ENCODE measurements around the gene SSH2. TPM values are rescaled to one million over a fixed set of nuclear protein-coding genes. Genes with fewer than 3 reads are reported as not detected.

The SSH2 gene
- total and polyA plus RNA-seq, 2 of the 13 experiments (the other 11 are each of a cell fraction or from before 2014, with no cell fraction given): 6.0 to 6.4 TPM

DNA sequence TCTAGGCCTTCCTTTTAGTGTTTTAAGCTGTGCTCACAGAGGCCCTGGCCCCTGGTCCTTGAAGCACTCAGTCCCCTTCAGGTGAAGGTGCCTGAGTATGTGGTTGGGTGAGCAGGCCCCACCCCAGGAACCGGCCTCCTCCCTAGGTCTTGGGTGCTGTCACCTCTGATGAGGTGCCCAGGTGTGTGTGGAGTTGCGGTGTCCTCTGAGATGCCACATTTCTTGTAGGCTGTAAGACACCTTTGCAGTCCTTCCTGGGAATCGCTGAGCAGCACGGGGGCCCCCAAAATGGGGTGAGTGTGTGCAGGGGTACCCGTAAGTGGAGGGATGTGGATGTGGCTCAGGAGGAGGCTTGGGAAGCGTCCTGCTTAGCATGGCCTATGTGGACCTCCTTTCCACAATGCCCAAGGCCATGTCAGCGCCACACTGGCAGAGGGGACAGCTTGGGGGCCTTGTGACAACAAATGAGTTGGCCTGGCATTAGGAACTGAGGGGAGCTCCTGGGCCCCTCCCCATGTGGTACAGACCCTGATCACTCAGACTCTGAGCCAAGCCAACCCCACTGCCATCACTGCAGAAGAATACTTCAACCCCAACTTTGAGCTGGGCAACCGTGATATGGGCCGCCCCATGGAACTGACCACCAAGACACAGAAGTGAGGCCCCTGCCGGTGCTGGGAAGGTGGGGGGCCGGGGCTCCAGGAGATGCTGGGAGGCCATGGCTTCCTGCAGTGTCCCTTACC lies 318.5 kb downstream of the SSH2 start (continued):
- TF ChIP-seq, protein P1, sequence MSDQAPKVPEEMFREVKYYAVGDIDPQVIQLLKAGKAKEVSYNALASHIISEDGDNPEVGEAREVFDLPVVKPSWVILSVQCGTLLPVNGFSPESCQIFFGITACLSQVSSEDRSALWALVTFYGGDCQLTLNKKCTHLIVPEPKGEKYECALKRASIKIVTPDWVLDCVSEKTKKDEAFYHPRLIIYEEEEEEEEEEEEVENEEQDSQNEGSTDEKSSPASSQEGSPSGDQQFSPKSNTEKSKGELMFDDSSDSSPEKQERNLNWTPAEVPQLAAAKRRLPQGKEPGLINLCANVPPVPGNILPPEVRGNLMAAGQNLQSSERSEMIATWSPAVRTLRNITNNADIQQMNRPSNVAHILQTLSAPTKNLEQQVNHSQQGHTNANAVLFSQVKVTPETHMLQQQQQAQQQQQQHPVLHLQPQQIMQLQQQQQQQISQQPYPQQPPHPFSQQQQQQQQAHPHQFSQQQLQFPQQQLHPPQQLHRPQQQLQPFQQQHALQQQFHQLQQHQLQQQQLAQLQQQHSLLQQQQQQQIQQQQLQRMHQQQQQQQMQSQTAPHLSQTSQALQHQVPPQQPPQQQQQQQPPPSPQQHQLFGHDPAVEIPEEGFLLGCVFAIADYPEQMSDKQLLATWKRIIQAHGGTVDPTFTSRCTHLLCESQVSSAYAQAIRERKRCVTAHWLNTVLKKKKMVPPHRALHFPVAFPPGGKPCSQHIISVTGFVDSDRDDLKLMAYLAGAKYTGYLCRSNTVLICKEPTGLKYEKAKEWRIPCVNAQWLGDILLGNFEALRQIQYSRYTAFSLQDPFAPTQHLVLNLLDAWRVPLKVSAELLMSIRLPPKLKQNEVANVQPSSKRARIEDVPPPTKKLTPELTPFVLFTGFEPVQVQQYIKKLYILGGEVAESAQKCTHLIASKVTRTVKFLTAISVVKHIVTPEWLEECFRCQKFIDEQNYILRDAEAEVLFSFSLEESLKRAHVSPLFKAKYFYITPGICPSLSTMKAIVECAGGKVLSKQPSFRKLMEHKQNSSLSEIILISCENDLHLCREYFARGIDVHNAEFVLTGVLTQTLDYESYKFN (CRISPR knock-in tag; conservative IDR thresholded peaks at IDR 0.05): no peak
- no peak for TF ChIP-seq ZNF558 (CRISPR knock-in tag; IDR thresholded peaks at IDR 0.05; ENCODE audit: borderline replicate concordance)
- TF ChIP-seq, protein P2, sequence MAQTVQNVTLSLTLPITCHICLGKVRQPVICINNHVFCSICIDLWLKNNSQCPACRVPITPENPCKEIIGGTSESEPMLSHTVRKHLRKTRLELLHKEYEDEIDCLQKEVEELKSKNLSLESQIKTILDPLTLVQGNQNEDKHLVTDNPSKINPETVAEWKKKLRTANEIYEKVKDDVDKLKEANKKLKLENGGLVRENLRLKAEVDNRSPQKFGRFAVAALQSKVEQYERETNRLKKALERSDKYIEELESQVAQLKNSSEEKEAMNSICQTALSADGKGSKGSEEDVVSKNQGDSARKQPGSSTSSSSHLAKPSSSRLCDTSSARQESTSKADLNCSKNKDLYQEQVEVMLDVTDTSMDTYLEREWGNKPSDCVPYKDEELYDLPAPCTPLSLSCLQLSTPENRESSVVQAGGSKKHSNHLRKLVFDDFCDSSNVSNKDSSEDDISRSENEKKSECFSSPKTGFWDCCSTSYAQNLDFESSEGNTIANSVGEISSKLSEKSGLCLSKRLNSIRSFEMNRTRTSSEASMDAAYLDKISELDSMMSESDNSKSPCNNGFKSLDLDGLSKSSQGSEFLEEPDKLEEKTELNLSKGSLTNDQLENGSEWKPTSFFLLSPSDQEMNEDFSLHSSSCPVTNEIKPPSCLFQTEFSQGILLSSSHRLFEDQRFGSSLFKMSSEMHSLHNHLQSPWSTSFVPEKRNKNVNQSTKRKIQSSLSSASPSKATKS (CRISPR knock-in tag; IDR thresholded peaks at IDR 0.05): no peak

DNA sequence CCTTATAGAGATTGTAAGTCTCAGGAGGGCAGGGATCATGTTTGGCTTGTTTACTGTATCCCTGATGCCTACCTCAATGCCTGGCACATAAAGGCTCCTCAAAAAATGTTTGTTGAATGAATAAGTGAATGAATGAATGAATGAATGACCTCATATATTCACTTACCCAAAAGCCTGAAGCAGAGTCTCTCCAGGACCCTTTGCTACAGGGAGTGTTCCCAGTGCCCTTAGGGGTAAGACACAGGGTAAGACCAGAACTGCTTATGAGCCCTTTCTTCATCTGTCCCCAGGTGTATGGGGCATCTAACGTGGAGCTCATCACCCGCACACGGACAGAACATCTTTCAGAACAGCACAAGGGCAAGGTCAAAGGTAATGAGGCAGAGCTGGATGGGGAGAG lies 319.6 kb downstream of the SSH2 start:
- CTCF ChIA-PET (ENCODE audit: low intra/inter-chr PET ratio, low total read pairs): no interaction called here
- H3K79me2 ChIP-seq (ENCODE audit: insufficient read depth, low read length): no peaks in the 10 kb centered on the region
- ATAC-seq: no peak
- H3K27ac ChIP-seq (ENCODE audit: extremely low read length, insufficient read depth, low read length): no peak overlapping the region
- no peaks in the 10 kb centered on the region for H3K9me3 ChIP-seq (ENCODE audit: low read length)
- H3K4me1 ChIP-seq (ENCODE audit: insufficient read depth, low read length): peaks cover 27% of the 10 kb centered on the region
- no peak overlapping the region for H3K9ac ChIP-seq (ENCODE audit: insufficient read depth, low read depth, low read length)
- in situ Hi-C loops (cut with HindIII; ENCODE audit: extremely low pct_ligation_motif_present, low pct_unique_long_range_greater_than_20kb) (no loop called here), intact Hi-C loops (cut with micrococcal nuclease; ENCODE audit: unreplicated experiment) (no loop called here)
- 43% methylated on average over 3 of the region's 3 CpGs for WGBS (ENCODE audit: low lambda C conversion rate)
- H2AFZ ChIP-seq (ENCODE audit: low read length): no peak overlapping the region
- no peak overlapping the region for H3K4me3 ChIP-seq (replicated peaks in 1 of 3; ENCODE audit: insufficient read depth in 1 of 3, low read depth in 2 of 3, low read length in 3 of 3)
- FAIRE-seq: no peak
- BruUV-seq (replicated peaks): no TSS peak
- H3K27me3 ChIP-seq (ENCODE audit: control insufficient read depth in 1 of 2, insufficient read depth in 2 of 2, low read length in 2 of 2): peaks cover 6 to 19% of the 10 kb centered on the region in 2 experiments; a peak in 4 of 5 replicates
- H3K36me3 ChIP-seq (replicated peaks in 1 of 2; ENCODE audit: control insufficient read depth in 1 of 2, insufficient read depth in 2 of 2, low read length in 2 of 2): no peaks in the 10 kb centered on the region
- no peak overlapping the region for H3K4me2 ChIP-seq (ENCODE audit: low read depth, low read length)
- DNase-seq (ENCODE audit: low spot score): no peak
- POLR2A ChIA-PET: no interaction called here
- no peaks in the 10 kb centered on the region for H4K20me1 ChIP-seq (ENCODE audit: insufficient read depth, low read length)
- TF ChIP-seq GTF2F1 (IDR thresholded peaks at IDR 0.05; ENCODE audit: low read length): no peak
- TF ChIP-seq ZNF567 (CRISPR knock-in tag; IDR thresholded peaks at IDR 0.05; ENCODE audit: borderline replicate concordance): no peak
- TF ChIP-seq, protein P3, sequence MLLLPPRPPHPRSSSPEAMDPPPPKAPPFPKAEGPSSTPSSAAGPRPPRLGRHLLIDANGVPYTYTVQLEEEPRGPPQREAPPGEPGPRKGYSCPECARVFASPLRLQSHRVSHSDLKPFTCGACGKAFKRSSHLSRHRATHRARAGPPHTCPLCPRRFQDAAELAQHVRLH (CRISPR knock-in tag; IDR thresholded peaks at IDR 0.05; ENCODE audit: borderline replicate concordance, low read depth): no peak
- TF ChIP-seq, protein P4, sequence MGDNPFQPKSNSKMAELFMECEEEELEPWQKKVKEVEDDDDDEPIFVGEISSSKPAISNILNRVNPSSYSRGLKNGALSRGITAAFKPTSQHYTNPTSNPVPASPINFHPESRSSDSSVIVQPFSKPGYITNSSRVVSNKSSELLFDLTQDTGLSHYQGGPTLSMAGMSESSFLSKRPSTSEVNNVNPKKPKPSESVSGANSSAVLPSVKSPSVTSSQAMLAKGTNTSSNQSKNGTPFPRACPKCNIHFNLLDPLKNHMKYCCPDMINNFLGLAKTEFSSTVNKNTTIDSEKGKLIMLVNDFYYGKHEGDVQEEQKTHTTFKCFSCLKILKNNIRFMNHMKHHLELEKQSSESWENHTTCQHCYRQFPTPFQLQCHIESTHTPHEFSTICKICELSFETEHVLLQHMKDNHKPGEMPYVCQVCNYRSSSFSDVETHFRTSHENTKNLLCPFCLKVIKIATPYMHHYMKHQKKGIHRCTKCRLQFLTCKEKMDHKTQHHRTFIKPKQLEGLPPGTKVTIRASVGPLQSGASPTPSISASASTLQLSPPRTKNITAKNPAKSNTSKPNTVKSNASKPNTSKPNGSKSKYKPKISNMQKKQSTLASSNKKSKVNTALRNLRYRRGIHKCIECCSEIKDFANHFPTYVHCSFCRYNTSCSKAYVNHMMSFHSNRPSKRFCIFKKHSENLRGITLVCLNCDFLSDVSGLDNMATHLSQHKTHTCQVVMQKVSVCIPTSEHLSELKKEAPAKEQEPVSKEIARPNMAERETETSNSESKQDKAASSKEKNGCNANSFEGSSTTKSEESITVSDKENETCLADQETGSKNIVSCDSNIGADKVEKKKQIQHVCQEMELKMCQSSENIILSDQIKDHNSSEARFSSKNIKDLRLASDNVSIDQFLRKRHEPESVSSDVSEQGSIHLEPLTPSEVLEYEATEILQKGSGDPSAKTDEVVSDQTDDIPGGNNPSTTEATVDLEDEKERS (CRISPR knock-in tag; IDR thresholded peaks at IDR 0.05): no peak
- no peak for TF ChIP-seq ZNF660 (CRISPR knock-in tag; IDR thresholded peaks at IDR 0.05; ENCODE audit: borderline replicate concordance, low read depth)
- TF ChIP-seq ZNF749 (CRISPR knock-in tag; IDR thresholded peaks at IDR 0.05; ENCODE audit: borderline replicate concordance): no peak
- TF ChIP-seq PHF5A (CRISPR knock-in tag; IDR thresholded peaks at IDR 0.05; ENCODE audit: low read depth, unreplicated experiment): no peak
- TF ChIP-seq EED (CRISPR knock-in tag; IDR thresholded peaks at IDR 0.05): no peak
- TF ChIP-seq MATR3 (CRISPR knock-in tag; IDR thresholded peaks at IDR 0.05): no peak

Data from HepG2 (cell line).